ENCODE data around the gene KRTAP4-8.
"Not testable (repeated sequence)": the region's sequence is repeated elsewhere in the genome, so short reads cannot be mapped to it uniquely, and the experiment has no call there.

DNA sequence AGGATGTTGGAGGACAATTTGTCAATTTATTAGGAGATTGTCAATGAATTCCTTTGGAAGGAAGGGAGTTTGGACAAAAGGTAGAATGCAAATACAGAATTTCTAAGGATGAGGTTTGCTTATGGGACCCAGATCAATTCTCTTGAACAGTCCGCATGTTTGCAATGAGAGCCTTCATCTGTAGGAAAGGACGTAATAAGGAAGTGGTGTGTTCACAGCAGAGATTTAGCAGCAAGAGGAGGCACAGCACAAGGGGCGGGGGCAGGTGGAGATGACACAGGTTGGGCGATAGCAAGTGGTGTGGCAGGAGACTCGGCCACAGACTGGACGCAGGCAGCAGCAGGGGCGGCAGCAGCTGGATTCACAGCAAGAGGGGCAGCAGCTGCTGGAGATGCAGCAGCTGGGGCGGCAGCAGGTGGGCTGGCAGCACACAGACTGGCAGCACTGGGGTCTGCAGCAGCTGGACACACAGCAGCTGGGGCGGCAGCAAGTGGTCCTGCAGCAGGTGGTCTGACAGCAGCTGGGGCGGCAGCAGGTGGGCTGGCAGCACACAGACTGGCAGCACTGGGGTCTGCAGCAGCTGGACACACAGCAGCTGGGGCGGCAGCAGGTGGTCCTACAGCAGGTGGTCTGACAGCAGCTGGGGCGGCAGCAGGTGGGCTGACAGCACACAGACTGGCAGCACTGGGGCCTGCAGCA lies 25.5 kb upstream of the KRTAP4-8 start:
- TF ChIP-seq ZBTB8A (CRISPR knock-in tag; IDR thresholded peaks at IDR 0.05; ENCODE audit: borderline replicate concordance, low read depth), result not testable (repeated sequence)
- TF ChIP-seq, protein P1, sequence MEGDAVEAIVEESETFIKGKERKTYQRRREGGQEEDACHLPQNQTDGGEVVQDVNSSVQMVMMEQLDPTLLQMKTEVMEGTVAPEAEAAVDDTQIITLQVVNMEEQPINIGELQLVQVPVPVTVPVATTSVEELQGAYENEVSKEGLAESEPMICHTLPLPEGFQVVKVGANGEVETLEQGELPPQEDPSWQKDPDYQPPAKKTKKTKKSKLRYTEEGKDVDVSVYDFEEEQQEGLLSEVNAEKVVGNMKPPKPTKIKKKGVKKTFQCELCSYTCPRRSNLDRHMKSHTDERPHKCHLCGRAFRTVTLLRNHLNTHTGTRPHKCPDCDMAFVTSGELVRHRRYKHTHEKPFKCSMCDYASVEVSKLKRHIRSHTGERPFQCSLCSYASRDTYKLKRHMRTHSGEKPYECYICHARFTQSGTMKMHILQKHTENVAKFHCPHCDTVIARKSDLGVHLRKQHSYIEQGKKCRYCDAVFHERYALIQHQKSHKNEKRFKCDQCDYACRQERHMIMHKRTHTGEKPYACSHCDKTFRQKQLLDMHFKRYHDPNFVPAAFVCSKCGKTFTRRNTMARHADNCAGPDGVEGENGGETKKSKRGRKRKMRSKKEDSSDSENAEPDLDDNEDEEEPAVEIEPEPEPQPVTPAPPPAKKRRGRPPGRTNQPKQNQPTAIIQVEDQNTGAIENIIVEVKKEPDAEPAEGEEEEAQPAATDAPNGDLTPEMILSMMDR (CRISPR knock-in tag; IDR thresholded peaks at IDR 0.05), result not testable (repeated sequence)

Data from HepG2 (cell line).